ENCODE measurements around the gene CNFN.
A peak's percentile ranks its signal among the peaks of the same experiment; 100 is the strongest.

Gene CNFN

GRCh38 chr19:42360787-42361544 lies 29.1 kb downstream of the CNFN start:
- Mint-ChIP-seq H3K27me3 (ENCODE audit: low read depth) (no peaks in the 10 kb centered on the region), H3K36me3 (ENCODE audit: low read depth) (peaks cover 5% of the 10 kb centered on the region), H3K4me1 (ENCODE audit: low read depth) (no peaks in the 10 kb centered on the region), H3K27ac (peak overlapping the region; percentile 11), H3K4me3 (no peak overlapping the region), H3K9me3 (peaks cover 4% of the 10 kb centered on the region)
- no peak for DNase-seq (ENCODE audit: low spot score)

- H3K4me1 Mint-ChIP-seq (ENCODE audit: low read depth), result no peaks in the 10 kb centered on the region
- no peaks in the 10 kb centered on the region for H3K36me3 Mint-ChIP-seq (ENCODE audit: low read depth)
- no peaks in the 10 kb centered on the region for H3K27me3 Mint-ChIP-seq (ENCODE audit: low read depth)
- no peak overlapping the region for H3K27ac Mint-ChIP-seq
- DNase-seq (ENCODE audit: low spot score), result no peak
- H3K4me3 Mint-ChIP-seq, result no peak overlapping the region
- H3K9me3 Mint-ChIP-seq, result no peaks in the 10 kb centered on the region
Observed at GRCh38 chr19:42357290-42357689, 32.8 kb downstream of the CNFN start.

GRCh38 chr19:42356686-42357085 lies 33.4 kb downstream of the CNFN start:
- DNase-seq (ENCODE audit: low spot score), result no peak
- H3K36me3 Mint-ChIP-seq (ENCODE audit: low read depth), result no peaks in the 10 kb centered on the region
- H3K4me1 Mint-ChIP-seq (ENCODE audit: low read depth), result no peaks in the 10 kb centered on the region
- no peak overlapping the region for H3K4me3 Mint-ChIP-seq
- no peak overlapping the region for H3K27ac Mint-ChIP-seq
- H3K27me3 Mint-ChIP-seq (ENCODE audit: low read depth), result no peaks in the 10 kb centered on the region
- H3K9me3 Mint-ChIP-seq, result no peaks in the 10 kb centered on the region

GRCh38 chr19:42355896-42356295 lies 34.2 kb downstream of the CNFN start:
- no peaks in the 10 kb centered on the region for H3K4me1 Mint-ChIP-seq (ENCODE audit: low read depth)
- no peak overlapping the region for H3K4me3 Mint-ChIP-seq
- H3K27ac Mint-ChIP-seq, result no peak overlapping the region
- DNase-seq (ENCODE audit: low spot score), result no peak
- no peaks in the 10 kb centered on the region for H3K27me3 Mint-ChIP-seq (ENCODE audit: low read depth)
- no peaks in the 10 kb centered on the region for H3K9me3 Mint-ChIP-seq
- H3K36me3 Mint-ChIP-seq (ENCODE audit: low read depth), result no peaks in the 10 kb centered on the region

GRCh38 chr19:42353341-42354015 lies 36.6 kb downstream of the CNFN start:
- H3K4me3 Mint-ChIP-seq, result no peak overlapping the region
- H3K27me3 Mint-ChIP-seq (ENCODE audit: low read depth), result no peaks in the 10 kb centered on the region
- H3K9me3 Mint-ChIP-seq, result no peaks in the 10 kb centered on the region
- no peak for DNase-seq (ENCODE audit: low spot score)
- no peak overlapping the region for H3K27ac Mint-ChIP-seq
- H3K36me3 Mint-ChIP-seq (ENCODE audit: low read depth), result no peaks in the 10 kb centered on the region
- no peaks in the 10 kb centered on the region for H3K4me1 Mint-ChIP-seq (ENCODE audit: low read depth)

- no peaks in the 10 kb centered on the region for H3K27me3 Mint-ChIP-seq (ENCODE audit: low read depth)
- H3K36me3 Mint-ChIP-seq (ENCODE audit: low read depth), result no peaks in the 10 kb centered on the region
- DNase-seq (ENCODE audit: low spot score), result no peak
- no peaks in the 10 kb centered on the region for H3K4me1 Mint-ChIP-seq (ENCODE audit: low read depth)
- no peaks in the 10 kb centered on the region for H3K9me3 Mint-ChIP-seq
- no peak overlapping the region for H3K27ac Mint-ChIP-seq
- H3K4me3 Mint-ChIP-seq, result no peak overlapping the region
Observed at GRCh38 chr19:42352301-42353259, 37.5 kb downstream of the CNFN start.

GRCh38 chr19:42351079-42351735 lies 38.9 kb downstream of the CNFN start:
- Mint-ChIP-seq H3K9me3 (no peaks in the 10 kb centered on the region), H3K4me3 (no peak overlapping the region), H3K27ac (no peak overlapping the region), H3K27me3 (ENCODE audit: low read depth) (no peaks in the 10 kb centered on the region), H3K4me1 (ENCODE audit: low read depth) (no peaks in the 10 kb centered on the region), H3K36me3 (ENCODE audit: low read depth) (no peaks in the 10 kb centered on the region)
- no peak for DNase-seq (ENCODE audit: low spot score)

GRCh38 chr19:42350417-42350816 lies 39.7 kb downstream of the CNFN start:
- Mint-ChIP-seq H3K36me3 (ENCODE audit: low read depth) (no peaks in the 10 kb centered on the region), H3K4me3 (no peak overlapping the region), H3K27ac (no peak overlapping the region), H3K27me3 (ENCODE audit: low read depth) (no peaks in the 10 kb centered on the region), H3K4me1 (ENCODE audit: low read depth) (no peaks in the 10 kb centered on the region), H3K9me3 (no peaks in the 10 kb centered on the region)
- DNase-seq (ENCODE audit: low spot score), result no peak

- H3K4me3 Mint-ChIP-seq, result no peak overlapping the region
- H3K9me3 Mint-ChIP-seq, result no peaks in the 10 kb centered on the region
- no peaks in the 10 kb centered on the region for H3K4me1 Mint-ChIP-seq (ENCODE audit: low read depth)
- H3K27me3 Mint-ChIP-seq (ENCODE audit: low read depth), result no peaks in the 10 kb centered on the region
- DNase-seq (ENCODE audit: low spot score), result no peak
- no peak overlapping the region for H3K27ac Mint-ChIP-seq
- no peaks in the 10 kb centered on the region for H3K36me3 Mint-ChIP-seq (ENCODE audit: low read depth)
Observed at GRCh38 chr19:42349378-42350107, 40.6 kb downstream of the CNFN start.

- Mint-ChIP-seq H3K27ac (no peak overlapping the region), H3K4me3 (no peak overlapping the region), H3K36me3 (ENCODE audit: low read depth) (no peaks in the 10 kb centered on the region), H3K9me3 (no peaks in the 10 kb centered on the region), H3K4me1 (ENCODE audit: low read depth) (no peaks in the 10 kb centered on the region), H3K27me3 (ENCODE audit: low read depth) (no peaks in the 10 kb centered on the region)
- no peak for DNase-seq (ENCODE audit: low spot score)
Observed at GRCh38 chr19:42348211-42348610, 41.9 kb downstream of the CNFN start.

GRCh38 chr19:42345191-42345812 lies 44.8 kb downstream of the CNFN start:
- no peaks in the 10 kb centered on the region for H3K9me3 Mint-ChIP-seq
- H3K36me3 Mint-ChIP-seq (ENCODE audit: low read depth), result no peaks in the 10 kb centered on the region
- no peaks in the 10 kb centered on the region for H3K4me1 Mint-ChIP-seq (ENCODE audit: low read depth)
- no peak for DNase-seq (ENCODE audit: low spot score)
- no peaks in the 10 kb centered on the region for H3K27me3 Mint-ChIP-seq (ENCODE audit: low read depth)
- no peak overlapping the region for H3K27ac Mint-ChIP-seq
- H3K4me3 Mint-ChIP-seq, result no peak overlapping the region

GRCh38 chr19:42344336-42344893 lies 45.7 kb downstream of the CNFN start:
- H3K9me3 Mint-ChIP-seq, result no peaks in the 10 kb centered on the region
- no peaks in the 10 kb centered on the region for H3K36me3 Mint-ChIP-seq (ENCODE audit: low read depth)
- no peak overlapping the region for H3K27ac Mint-ChIP-seq
- no peak for DNase-seq (ENCODE audit: low spot score)
- H3K27me3 Mint-ChIP-seq (ENCODE audit: low read depth), result no peaks in the 10 kb centered on the region
- no peak overlapping the region for H3K4me3 Mint-ChIP-seq
- H3K4me1 Mint-ChIP-seq (ENCODE audit: low read depth), result peaks cover under 1% of the 10 kb centered on the region

All from T-helper 2 cell treated with Interferon-gamma antibody and Interleukin-4, amounts not matched to agents 5 μg/mL and 100 μg/mL, for 36 hours (primary cell).